GM18517 (cell line): Measurements from ENCODE around the gene ADAMTS15.

ENCODE experiments used
- ATAC-seq: cut with Tn5 transposase; IDR thresholded peaks from one replicate; pipeline ENCODE4 v1.9.1; 2021; ENCODE audit warnings: mild to moderate bottlenecking, moderate library complexity; ENCODE audit not compliant: unreplicated experiment

The ADAMTS15 gene

GRCh38 chr11:130476922-130477491 is 28.6 kb downstream of the ADAMTS15 start:
- no peak for ATAC-seq

GRCh38 chr11:130477586-130478203 is 29.2 kb downstream of the ADAMTS15 start:
- no peak for ATAC-seq

DNA sequence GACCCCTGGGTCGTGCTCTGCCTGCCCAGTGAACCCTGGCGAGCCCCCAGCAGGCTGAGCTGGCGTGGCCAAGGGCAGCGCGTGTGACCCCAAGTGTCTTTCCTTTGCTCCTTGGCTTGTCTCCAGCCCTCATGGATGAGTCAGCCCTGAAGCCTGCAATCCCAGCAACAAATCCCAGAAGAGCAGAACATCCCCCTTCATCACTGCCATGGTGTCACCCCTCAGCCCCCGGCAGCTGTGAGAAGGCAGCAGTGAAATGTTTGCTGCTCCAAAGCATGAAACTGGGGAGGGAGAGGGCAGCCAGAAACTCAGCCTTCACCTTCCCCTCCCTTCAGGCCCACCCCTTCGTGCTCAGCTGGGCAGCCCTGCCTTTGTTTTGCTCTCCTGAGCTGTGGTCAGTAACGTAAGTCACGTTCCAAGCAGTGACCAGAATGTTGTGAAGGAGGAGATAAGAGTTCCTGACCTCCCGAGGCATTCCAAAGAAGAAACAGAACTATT is 29.8 kb downstream of the ADAMTS15 start:
- no peak for ATAC-seq

- ATAC-seq = no peak
Observed at GRCh38 chr11:130478881-130479280, 30.4 kb downstream of the ADAMTS15 start.

- no peak for ATAC-seq
Observed at GRCh38 chr11:130480186-130480585, 31.7 kb downstream of the ADAMTS15 start.

DNA sequence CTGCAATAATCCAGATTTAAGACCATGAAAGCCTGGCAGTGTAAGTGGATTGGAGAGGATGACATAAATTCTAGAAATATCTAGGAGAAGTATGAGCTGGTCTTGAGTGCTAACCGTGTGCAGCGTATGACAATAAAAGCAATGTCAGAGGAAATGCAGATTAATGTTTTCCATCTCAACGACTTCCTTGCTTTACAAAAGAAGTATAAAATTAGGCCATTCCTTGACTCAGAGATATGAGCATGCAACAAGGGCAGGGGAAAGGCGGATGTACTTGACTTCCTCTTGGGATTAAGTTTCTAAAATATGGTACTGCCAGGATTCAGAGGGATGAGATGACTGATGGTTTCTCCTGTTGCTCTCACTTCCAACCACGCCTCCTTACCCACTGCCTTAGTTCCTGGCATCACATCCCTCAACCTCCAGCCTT is 32.3 kb downstream of the ADAMTS15 start:
- no peak for ATAC-seq

GRCh38 chr11:130483124-130483523 is 34.7 kb downstream of the ADAMTS15 start:
- ATAC-seq = no peak

- no peak for ATAC-seq
Observed at GRCh38 chr11:130485983-130486382, 37.5 kb downstream of the ADAMTS15 start.

DNA sequence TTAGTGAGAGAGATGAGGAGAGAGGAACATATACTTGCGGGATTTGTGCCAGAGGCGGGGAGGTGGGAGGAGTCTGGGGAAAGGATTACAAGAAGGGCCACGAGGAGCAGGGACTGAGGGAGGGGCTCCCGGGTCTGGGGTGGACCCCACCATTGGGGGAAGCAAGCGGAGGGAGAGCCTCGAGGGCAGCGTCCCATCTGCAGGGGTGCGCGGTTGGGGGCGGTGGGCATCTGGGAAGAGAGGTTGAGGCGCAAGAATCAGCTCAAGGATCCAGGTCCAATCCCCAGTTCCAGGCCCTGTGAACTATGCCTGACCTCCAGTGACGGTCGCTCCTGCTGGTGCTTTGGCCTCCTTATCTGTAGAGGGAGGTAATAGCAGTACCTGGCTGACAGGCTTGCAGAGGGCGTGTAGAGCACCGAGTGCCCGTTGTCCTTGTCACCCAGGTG is 38.0 kb downstream of the ADAMTS15 start:
- ATAC-seq = no peak

GRCh38 chr11:130486987-130487923 is 38.8 kb downstream of the ADAMTS15 start:
- no peak for ATAC-seq

DNA sequence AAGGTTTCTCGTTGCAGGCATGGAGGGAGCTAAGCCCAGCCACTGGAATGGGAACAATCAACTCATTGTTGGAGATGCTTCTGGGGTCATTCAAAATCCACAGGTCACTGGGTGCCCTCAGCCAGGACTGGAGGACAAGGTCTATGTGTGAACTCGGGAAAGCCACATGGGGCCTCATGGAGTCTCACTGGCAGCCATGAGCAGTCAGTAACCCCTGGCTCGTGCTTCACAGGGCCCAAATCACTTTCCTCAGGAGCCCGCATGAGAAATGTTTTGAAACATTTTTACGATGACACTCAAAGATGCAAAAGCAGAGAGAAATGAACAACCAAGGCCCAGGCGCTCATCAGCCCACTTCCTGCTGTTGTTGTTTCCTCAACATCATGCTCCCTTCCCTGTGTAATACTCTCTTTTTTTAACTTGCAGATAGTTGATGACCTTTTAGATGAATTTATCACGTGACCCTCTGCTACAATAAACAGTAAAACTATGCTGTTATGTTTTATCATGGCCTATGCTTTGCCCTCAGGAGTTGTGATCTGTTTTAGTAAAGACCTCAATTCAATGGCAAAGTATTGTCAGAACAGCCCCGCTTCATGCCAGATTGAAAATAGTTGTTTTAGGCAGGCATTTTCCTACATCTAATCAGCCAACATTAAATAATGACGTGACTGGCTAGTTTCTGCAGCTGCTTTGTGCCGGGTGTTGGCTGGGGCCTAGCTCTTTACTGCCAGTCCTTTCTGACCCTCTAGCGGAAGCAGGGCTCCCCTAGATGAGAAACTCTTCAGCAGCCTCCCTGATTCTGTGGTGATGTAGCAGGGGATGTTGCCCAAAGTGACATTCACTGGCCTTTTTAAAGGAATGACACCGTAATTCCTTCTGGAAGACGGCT is 39.7 kb downstream of the ADAMTS15 start:
- ATAC-seq = no peak

DNA sequence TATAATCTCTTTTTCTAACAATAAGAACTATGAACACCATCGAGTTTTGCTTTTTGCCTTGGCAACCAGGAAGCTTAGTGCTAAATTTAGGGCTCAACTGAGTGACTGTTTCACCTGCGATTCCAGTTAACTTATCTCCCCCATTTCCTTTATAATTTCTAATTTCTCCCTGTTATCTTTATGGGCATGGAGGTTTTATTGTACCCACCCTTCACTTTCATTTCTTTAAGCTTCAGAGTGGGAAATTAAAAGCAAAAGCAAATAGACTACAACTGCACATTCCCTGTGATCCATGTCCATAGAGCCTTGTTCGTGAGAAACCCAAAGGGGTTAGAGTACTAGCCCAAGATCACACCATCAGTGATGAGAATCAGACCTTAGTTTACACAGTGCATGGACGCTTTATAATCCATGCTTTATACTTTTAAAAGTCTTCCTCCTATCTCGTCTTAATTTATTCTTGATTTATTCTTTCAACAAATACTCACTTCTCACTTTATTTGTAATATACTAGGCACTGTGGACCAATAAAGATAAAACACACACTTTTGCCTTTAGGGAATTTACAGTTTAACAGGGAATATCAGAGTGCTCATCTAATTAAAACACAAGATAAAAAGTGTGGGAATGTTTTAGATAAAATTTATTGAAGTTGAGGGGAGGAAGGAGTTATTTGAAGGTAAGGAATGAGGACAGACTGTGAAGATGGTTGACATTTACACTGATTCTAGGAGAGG is 40.6 kb downstream of the ADAMTS15 start:
- no peak for ATAC-seq

GRCh38 chr11:130489716-130490115 is 41.3 kb downstream of the ADAMTS15 start:
- no peak for ATAC-seq

DNA sequence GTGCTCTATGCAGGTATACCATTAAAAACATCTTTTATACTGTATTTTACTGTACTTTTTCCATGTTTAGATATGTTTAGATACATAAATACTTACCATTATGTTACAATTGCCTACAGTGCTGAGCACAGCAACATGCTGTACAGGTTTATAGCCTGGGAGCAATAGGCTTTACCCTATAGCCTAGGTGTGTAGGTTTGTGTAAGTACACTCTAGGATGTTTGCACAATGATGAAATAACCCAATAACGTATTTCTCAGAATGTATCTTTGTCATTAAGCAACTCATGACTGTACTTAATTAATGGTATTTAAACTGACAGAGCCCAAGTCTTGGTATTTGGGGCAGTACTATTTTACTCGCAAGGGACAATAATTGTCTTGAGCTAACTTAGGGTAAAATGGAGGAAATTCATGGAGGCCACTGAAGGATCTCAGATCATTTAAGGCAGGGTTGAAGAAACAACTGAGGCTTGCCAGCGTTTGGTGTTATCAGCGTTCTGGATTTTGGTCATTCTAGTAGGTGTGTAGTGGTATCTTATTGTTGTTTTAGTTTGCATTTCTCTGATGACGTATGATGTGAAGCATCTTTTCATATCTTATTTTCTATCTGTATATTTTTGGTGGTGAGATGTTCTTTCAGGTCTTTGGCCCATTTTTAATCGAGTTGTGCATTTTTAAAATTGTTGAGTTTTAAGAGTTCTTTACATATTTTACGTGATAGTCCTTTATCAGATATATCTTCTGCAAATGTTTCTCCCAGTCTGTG is 42.4 kb downstream of the ADAMTS15 start:
- no peak for ATAC-seq

DNA sequence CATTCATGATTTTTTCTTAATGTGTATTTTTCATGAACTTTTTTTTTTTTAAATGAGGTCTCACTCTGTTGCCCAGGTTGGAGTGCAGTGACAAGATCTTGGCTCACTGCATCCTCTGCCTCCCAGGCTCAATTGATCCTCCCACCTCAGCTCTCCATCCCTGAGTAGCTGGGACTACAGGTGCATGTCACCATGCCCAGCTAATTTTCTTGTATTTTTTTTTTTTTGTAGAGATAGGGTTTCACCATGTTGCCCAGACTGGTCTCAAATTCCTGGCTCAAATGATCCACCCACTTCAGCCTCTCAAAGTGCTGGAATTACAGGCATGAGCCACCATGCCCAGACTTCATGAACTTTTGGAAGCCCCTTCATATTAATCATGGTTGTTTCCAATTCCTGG is 49.7 kb downstream of the ADAMTS15 start:
- ATAC-seq = no peak

GRCh38 chr11:130499828-130500227 is 51.4 kb downstream of the ADAMTS15 start:
- ATAC-seq = no peak

GRCh38 chr11:130504317-130504716 is 55.9 kb downstream of the ADAMTS15 start:
- no peak for ATAC-seq

GRCh38 chr11:130508913-130509312 is 60.5 kb downstream of the ADAMTS15 start:
- no peak for ATAC-seq

DNA sequence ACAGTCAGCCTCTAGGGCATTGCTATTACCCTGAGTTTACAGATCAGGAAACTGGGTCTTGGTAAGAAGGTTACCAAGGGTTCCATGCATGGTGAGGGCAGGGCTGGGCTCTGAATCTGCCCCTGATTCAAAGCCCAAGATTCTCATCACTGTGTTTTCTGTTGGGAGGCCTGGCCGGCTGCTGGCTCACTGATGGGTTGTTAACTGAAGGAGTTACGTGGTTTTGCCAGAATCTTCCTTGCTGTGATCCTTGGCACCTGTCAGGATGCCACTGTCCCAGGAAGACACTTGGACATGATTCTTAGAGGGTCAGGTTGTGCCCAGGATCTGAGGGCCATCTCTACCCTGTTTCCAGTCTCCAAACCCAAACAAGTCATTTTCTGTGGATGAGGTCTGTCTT is 61.5 kb downstream of the ADAMTS15 start:
- ATAC-seq = no peak
